ENCODE measurements around the gene CDH24. TPM values are rescaled to one million over a fixed set of nuclear protein-coding genes. Genes with fewer than 3 reads are reported as not detected.

The CDH24 gene
- total and polyA plus RNA-seq, 2 of the 13 experiments (the other 11 are each of a cell fraction or from before 2014, with no cell fraction given) = 0.69 to 0.99 TPM

GRCh38 chr14:23006544-23007419, 50.5 kb downstream of the CDH24 start (continued):
- TF ChIP-seq LRRFIP1 (CRISPR knock-in tag; conservative IDR thresholded peaks at IDR 0.05) = no peak; the same call in none of the 2 replicates
- peak; percentile 100 for TF ChIP-seq BRD4 (CRISPR knock-in tag; IDR thresholded peaks at IDR 0.05)
- peak; percentile 41; the same call in 1 of the 2 replicates for TF ChIP-seq STAG1 (CRISPR knock-in tag; IDR thresholded peaks at IDR 0.05)
- TF ChIP-seq THAP9 (CRISPR knock-in tag; IDR thresholded peaks at IDR 0.05; ENCODE audit: borderline replicate concordance) = peak; percentile 97
- no peak for TF ChIP-seq HNRNPUL1 (IDR thresholded peaks at IDR 0.05; ENCODE audit: low read depth, low read length)
- TF ChIP-seq ZNF263 (CRISPR knock-in tag; IDR thresholded peaks at IDR 0.05) = peak; percentile 86
- TF ChIP-seq MYNN (CRISPR knock-in tag; IDR thresholded peaks at IDR 0.05; ENCODE audit: low read depth) = peak; percentile 91
- TF ChIP-seq ZNF430 (CRISPR knock-in tag; IDR thresholded peaks at IDR 0.05) = peak; percentile 100
- TF ChIP-seq SAFB2 (CRISPR knock-in tag; IDR thresholded peaks at IDR 0.05; ENCODE audit: borderline replicate concordance, low read depth) = peak; percentile 99; the same call in 1 of the 2 replicates
- peak; percentile 88 for TF ChIP-seq STAT5B (CRISPR knock-in tag; IDR thresholded peaks at IDR 0.05)
- no peak for TF ChIP-seq PRPF4 (IDR thresholded peaks at IDR 0.05; ENCODE audit: low read depth, low read length, poor library complexity, severe bottlenecking)
- peak; percentile 95; the same call in 1 of the 2 replicates for TF ChIP-seq DZIP1 (CRISPR knock-in tag; IDR thresholded peaks at IDR 0.05)
- TF ChIP-seq IRF2 (CRISPR knock-in tag; IDR thresholded peaks at IDR 0.05) = peak; percentile 99
- no peak for TF ChIP-seq GABPA (IDR thresholded peaks at IDR 0.05; ENCODE audit: low read depth, low read length)
- TF ChIP-seq GABPA (CRISPR knock-in tag; IDR thresholded peaks at IDR 0.05; ENCODE audit: low read depth) = no peak
- TF ChIP-seq TRIM24 (CRISPR knock-in tag; IDR thresholded peaks at IDR 0.05) = no peak
- TF ChIP-seq CSRNP1 (CRISPR knock-in tag; IDR thresholded peaks at IDR 0.05) = peak; percentile 100
- peak; percentile 87 for TF ChIP-seq SSRP1 (CRISPR knock-in tag; IDR thresholded peaks at IDR 0.05)
- peak; percentile 73; the same call in 1 of the 2 replicates for TF ChIP-seq TBX3 (IDR thresholded peaks at IDR 0.05; ENCODE audit: borderline replicate concordance)
- peak; percentile 98 for TF ChIP-seq ZNF331 (CRISPR knock-in tag; IDR thresholded peaks at IDR 0.05)
